GM12878 (cell line): ENCODE results near the gene FRMD8.
A peak's percentile ranks its signal among the peaks of the same experiment; 100 is the strongest.

Experiments used
- EZH2 ChIP-seq: IDR thresholded peaks from 2 replicates; pipeline ENCODE4 v1.6.1; 2012; ENCODE audit warnings: low read depth, mild to moderate bottlenecking, control low read depth, inconsistent platforms, low read length, borderline replicate concordance; ENCODE audit not compliant: control insufficient read depth
- FOS ChIP-seq: IDR thresholded peaks from 3 replicates; pipeline ENCODE4 v1.6.1; 2011; ENCODE audit warnings: borderline replicate concordance; ENCODE audit not compliant: insufficient read length; ENCODE audit errors: extremely low read depth
- FOXK2 ChIP-seq: fragments of 450-650 bp; IDR thresholded peaks from 2 replicates; pipeline ENCODE4 v1.6.1; 2017; ENCODE audit warnings: mild to moderate bottlenecking, moderate library complexity
- POLR2A ChIP-seq: IDR thresholded peaks from 2 replicates; pipeline ENCODE4 v1.6.1; 2011; ENCODE audit warnings: low read depth, mild to moderate bottlenecking, low read length
- POU2F2 ChIP-seq: IDR thresholded peaks from 3 replicates; pipeline ENCODE4 v1.6.1; 2011; ENCODE audit warnings: low read depth, mild to moderate bottlenecking, low read length, borderline replicate concordance
- RAD21 ChIP-seq: IDR thresholded peaks from 2 replicates; pipeline ENCODE4 v1.6.1; 2011; ENCODE audit warnings: mild to moderate bottlenecking, low read depth, low read length, moderate library complexity; ENCODE audit not compliant: insufficient read depth
- SUPT20H ChIP-seq: IDR thresholded peaks from 2 replicates; pipeline ENCODE4 v1.6.1; 2011; ENCODE audit warnings: low read depth, mild to moderate bottlenecking, low read length, moderate library complexity, borderline replicate concordance; ENCODE audit not compliant: control insufficient read depth
- ZSCAN29 ChIP-seq: fragments of 450-650 bp; IDR thresholded peaks from 2 replicates; pipeline ENCODE4 v1.6.1; 2017; ENCODE audit warnings: mild to moderate bottlenecking, moderate library complexity
- TF ChIP-seq, protein P1 (sequence below), 3 experiments: IDR thresholded peaks in 2 of 3; conservative IDR thresholded peaks in 1 of 3; 2 replicates each; pipeline ENCODE4 v1.5.1; 2011; ENCODE audit warnings: low read depth in 3 of 3, low read length in 3 of 3, mild to moderate bottlenecking in 3 of 3, control low read depth in 2 of 3, moderate library complexity in 2 of 3, inconsistent platforms in 1 of 3, mixed read lengths in 1 of 3; ENCODE audit not compliant: control insufficient read depth in 2 of 3, insufficient read depth in 1 of 3; ENCODE audit errors: extremely low read depth in 1 of 3

DNA sequence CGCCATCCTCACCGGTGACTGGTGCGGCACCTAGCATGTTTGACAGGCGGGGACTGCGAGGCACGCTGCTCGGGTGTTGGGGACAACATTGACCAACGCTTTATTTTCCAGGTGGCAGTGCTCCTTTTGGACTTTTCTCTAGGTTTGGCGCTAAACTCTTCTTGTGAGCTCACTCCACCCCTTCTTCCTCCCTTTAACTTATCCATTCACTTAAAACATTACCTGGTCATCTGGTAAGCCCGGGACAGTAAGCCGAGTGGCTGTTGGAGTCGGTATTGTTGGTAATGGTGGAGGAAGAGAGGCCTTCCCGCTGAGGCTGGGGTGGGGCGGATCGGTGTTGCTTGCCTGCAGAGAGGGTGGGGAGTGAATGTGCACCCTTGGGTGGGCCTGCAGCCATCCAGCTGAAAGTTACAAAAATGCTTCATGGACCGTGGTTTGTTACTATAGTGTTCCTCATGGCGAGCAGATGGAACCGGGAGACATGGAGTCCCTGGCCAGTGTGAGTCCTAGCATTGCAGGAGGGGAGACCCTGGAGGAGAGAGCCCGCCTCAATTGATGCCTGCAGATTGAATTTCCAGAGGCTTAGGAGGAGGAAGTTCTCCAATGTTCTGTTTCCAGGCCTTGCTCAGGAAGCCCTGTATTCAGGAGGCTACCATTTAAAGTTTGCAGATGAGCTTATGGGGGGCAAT is 37.2 kb downstream of the FRMD8 start:
- no peak for TF ChIP-seq RAD21
- no peak for TF ChIP-seq POU2F2
- no peak for TF ChIP-seq ZSCAN29
- no peak for TF ChIP-seq SUPT20H
- peak; percentile 65 for TF ChIP-seq POLR2A
- no peak for TF ChIP-seq EZH2
- TF ChIP-seq, protein P1, sequence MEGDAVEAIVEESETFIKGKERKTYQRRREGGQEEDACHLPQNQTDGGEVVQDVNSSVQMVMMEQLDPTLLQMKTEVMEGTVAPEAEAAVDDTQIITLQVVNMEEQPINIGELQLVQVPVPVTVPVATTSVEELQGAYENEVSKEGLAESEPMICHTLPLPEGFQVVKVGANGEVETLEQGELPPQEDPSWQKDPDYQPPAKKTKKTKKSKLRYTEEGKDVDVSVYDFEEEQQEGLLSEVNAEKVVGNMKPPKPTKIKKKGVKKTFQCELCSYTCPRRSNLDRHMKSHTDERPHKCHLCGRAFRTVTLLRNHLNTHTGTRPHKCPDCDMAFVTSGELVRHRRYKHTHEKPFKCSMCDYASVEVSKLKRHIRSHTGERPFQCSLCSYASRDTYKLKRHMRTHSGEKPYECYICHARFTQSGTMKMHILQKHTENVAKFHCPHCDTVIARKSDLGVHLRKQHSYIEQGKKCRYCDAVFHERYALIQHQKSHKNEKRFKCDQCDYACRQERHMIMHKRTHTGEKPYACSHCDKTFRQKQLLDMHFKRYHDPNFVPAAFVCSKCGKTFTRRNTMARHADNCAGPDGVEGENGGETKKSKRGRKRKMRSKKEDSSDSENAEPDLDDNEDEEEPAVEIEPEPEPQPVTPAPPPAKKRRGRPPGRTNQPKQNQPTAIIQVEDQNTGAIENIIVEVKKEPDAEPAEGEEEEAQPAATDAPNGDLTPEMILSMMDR (IDR thresholded peaks at IDR 0.05 in 2 of 3, conservative IDR thresholded peaks at IDR 0.05 in 1 of 3; ENCODE audit: control insufficient read depth in 2 of 3, extremely low read depth in 1 of 3, insufficient read depth in 1 of 3, low read depth in 3 of 3, low read length in 3 of 3) = no peak
- no peak for TF ChIP-seq FOXK2
- no peak for TF ChIP-seq FOS
